Heart left ventricle (tissue), 16 donors: ENCODE data around the gene BTBD19. TPM values are rescaled to one million over a fixed set of nuclear protein-coding genes. Genes with fewer than 3 reads are reported as not detected.
A peak's percentile ranks its signal among the peaks of the same experiment; 100 is the strongest.

Experiments used
- ATAC-seq, 4 donors: fragments of 200-7000 bp; cut with Tn5 transposase; one replicate each; pipeline ENCODE4 v1.9.1; 2020 to 2022; ENCODE audit warnings: moderate library complexity in 4 of 4, mild to moderate bottlenecking in 3 of 4, moderate number of reproducible peaks in 1 of 4
- DNase-seq, 5 donors: peaks; one replicate each; pipeline ENCODE4 v3.0.0-alpha.2; 2020
- H3K27ac ChIP-seq, 12 donors: fragments of 200-600 bp; sonication (generic) in 4 of 12; one replicate each; pipeline versions ENCODE4 v1.5.0 to v1.8.0; 2016 to 2022; ENCODE audit warnings: mild to moderate bottlenecking in 2 of 12
- H3K27me3 ChIP-seq, 9 donors: fragments of 200-600 bp; sonication (generic) in 2 of 9; one replicate each; pipeline versions ENCODE4 v1.5.1 to v1.8.0; 2016 to 2022; ENCODE audit warnings: mild to moderate bottlenecking in 3 of 9
- H3K36me3 ChIP-seq, 9 donors: fragments of 200-600 bp; sonication (generic) in 2 of 9; one replicate each; pipeline versions ENCODE4 v1.5.0 to v1.8.0; 2018 to 2022; ENCODE audit warnings: mild to moderate bottlenecking in 2 of 9
- H3K4me1 ChIP-seq, 12 donors: fragments of 200-600 bp; sonication (generic) in 4 of 12; one replicate each; pipeline versions ENCODE4 v1.5.0 to v1.8.0; 2016 to 2022; ENCODE audit warnings: mild to moderate bottlenecking in 3 of 12
- H3K4me3 ChIP-seq, 12 donors: fragments of 200-600 bp; sonication (generic) in 4 of 12; one replicate each; pipeline versions ENCODE4 v1.5.0 to v1.8.0; 2017 to 2022; ENCODE audit warnings: mild to moderate bottlenecking in 9 of 12, moderate library complexity in 4 of 12
- H3K9me3 ChIP-seq, 12 donors: fragments of 200-600 bp; sonication (generic) in 4 of 12; one replicate each; pipeline versions ENCODE4 v1.5.0 to v1.8.0; 2016 to 2022; ENCODE audit warnings: mild to moderate bottlenecking in 1 of 12
- CTCF ChIP-seq, 12 donors: fragments of 200-600 bp; sonication (generic) in 4 of 12; IDR thresholded peaks; one replicate each; pipeline versions ENCODE4 v1.5.0 to v1.8.0; 2018 to 2022; ENCODE audit warnings: antibody characterized with exemption in 12 of 12, mild to moderate bottlenecking in 5 of 12
- POLR2A ChIP-seq, 2 donors: fragments of 450-650 bp; IDR thresholded peaks; one replicate each; pipeline ENCODE4 v1.6.1; 2017; ENCODE audit warnings: antibody characterized with exemption in 2 of 2, mild to moderate bottlenecking in 2 of 2, moderate library complexity in 2 of 2
- WGBS, 4 donors: extraction: QIAGEN DNeasy Blood & Tissue Kit in 2 of 4; methylation state at CpG; one replicate each; pipeline versions ENCODE4 v1.1.5 to v1.1.7; 2013 to 2018; 5-methylcytosine and 5-hydroxymethylcytosine counted together
- intact Hi-C, 10 donors: fragments of 100-400 bp; cut with DNase I; formaldehyde crosslinking; loops; one replicate each; pipeline versions ENCODE4 v1.11.1 to v1.14.2; 2022
- polyA plus RNA-seq, 2 donors: library from polyadenylated mRNA; stranded (reverse); fragments of 200-250 nt; gene quantifications; one replicate each; pipeline ENCODE4 v1.2.3, GENCODE V29; 2013
- total RNA-seq, 9 donors: library from RNA; depleted of rRNA in 2 of 9; stranded (reverse); fragments of >200 nt in 2 of 9; fragmentation: NEBNext Ultra II Directional in 3 of 9; extraction: Animal tissue kit (Norgen Biotek cat#: 25700) in 3 of 9; gene quantifications; one replicate each; pipeline versions ENCODE4 v1.1.0 to v1.2.4, GENCODE V29; 2016 to 2023
- donor health status: ischemic (EF 13 %, LVEDD 7.1; RV severe dilation, severe dysfunction).
- donor health status: healthy with polysubstance abuse.
- donor health status: DM: no; HTN: yes; CAD: no.
- donor health status: DM: no; HTN: no; CAD: no.
- donor health status: ischemic (EF 25% LVEDD 6.9; RV normal size, moderate dysfunction).
- donor health status: ischemic (EF 25% LVEDD 5.7; RV mildly dilated, moderate dysfunction).
- donor health status: healthy.
- donor health status: DM: yes; HTN: yes; CAD: no.
- donor health status: ischemic (EF 35%, LVEDD 5.7; RV mildly dilated, moderate dysfunction).
- donor health status: nonischemic (EF 11% LVEDD 7.7; RV severe dilation, severe dysfunction).
- donor health status: DM: yes; HTN: yes; CAD: no.
- donor health status: PGD.
- donor health status: ischemic (EF 29% LVEDD 5.4; RV normal size, mild dysfunction).
- donor health status: nonischemic (EF 23%, LVEDD 6.1; RV moderate dilation, normal function).

BTBD19 gene
- total and polyA plus RNA-seq, 11 donors = 0.56 to 7.4 (median 2.8) TPM

DNA sequence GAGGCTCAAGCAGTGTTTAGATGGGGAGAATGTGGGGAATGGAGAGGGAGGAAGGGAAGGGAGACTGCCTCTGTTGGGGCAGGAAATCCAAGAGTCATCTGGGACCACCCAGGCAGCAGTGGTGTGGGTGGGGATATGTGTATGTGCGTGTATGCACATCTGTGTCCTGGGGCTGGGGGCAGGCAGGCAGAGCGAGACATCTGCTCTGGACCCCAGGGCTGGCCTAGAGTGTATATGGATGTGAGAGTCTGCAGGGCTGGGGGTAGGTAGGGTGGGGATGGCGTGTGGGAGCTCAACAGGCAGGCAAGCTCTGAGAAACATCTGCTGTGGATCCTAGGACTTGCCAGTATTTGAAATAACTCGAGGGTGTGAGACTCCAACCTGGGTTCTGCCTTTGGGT, 31.3 kb downstream of the BTBD19 start:
- WGBS, 4 donors = 54 to 78% (median 69%) methylated on average over 4 of the region's 4 CpGs
- Histone ChIP-seq H3K27ac (peak overlapping the region in 1 of 12 donors; percentile 30), H3K36me3 (no peaks in the 10 kb centered on the region), H3K9me3 (no peaks in the 10 kb centered on the region), H3K27me3 (peaks cover 0 to 8% (median 0%) of the 10 kb centered on the region in 9 donors), H3K4me1 (peaks cover 0 to 21% (median 8%) of the 10 kb centered on the region in 12 donors), H3K4me3 (no peak overlapping the region)
- intact Hi-C loops = loop anchor here in 9 of 10 donors (5.0 to 10.0 kb wide), 10 partner anchors 42 to 463 kb away; partner anchors contain the start of genes EIF2B3 (in 2 of the 9), HECTD3 (in 2 of the 9), UROD (in 2 of the 9) and BEST4 (in 1 of the 9)
- peak in 1 of 5 donors; percentile 17 for DNase-seq
- TF ChIP-seq CTCF (IDR thresholded peaks at IDR 0.05) = no peak
- no peak for TF ChIP-seq POLR2A (IDR thresholded peaks at IDR 0.05)
- peak in 1 of 4 donors; percentile 16 for ATAC-seq

GRCh38 chr1:44842486-44842861, 34.2 kb downstream of the BTBD19 start:
- Histone ChIP-seq H3K9me3 (no peaks in the 10 kb centered on the region), H3K4me3 (peak overlapping the region; percentile 14 to 74 (median 62)), H3K36me3 (no peaks in the 10 kb centered on the region), H3K27ac (peak overlapping the region in 9 of 12 donors; percentile 35 to 75 (median 62)), H3K27me3 (peaks cover 0 to 8% (median 0%) of the 10 kb centered on the region in 9 donors), H3K4me1 (peaks cover 0 to 12% (median 6%) of the 10 kb centered on the region in 12 donors)
- DNase-seq (no peak), ATAC-seq (peak in 2 of 4 donors; percentile 4 to 20)
- WGBS, 4 donors = 67 to 71% (median 69%) methylated on average over 16 of the region's 16 CpGs
- intact Hi-C loops = loop anchor here in 2 of 10 donors (10.0 kb wide), 2 partner anchors 132 to 142 kb away; partner anchors contain the start of gene EIF2B3 (in 1 of the 2)
- TF ChIP-seq CTCF (IDR thresholded peaks at IDR 0.05) (no peak), POLR2A (IDR thresholded peaks at IDR 0.05) (no peak)

DNA sequence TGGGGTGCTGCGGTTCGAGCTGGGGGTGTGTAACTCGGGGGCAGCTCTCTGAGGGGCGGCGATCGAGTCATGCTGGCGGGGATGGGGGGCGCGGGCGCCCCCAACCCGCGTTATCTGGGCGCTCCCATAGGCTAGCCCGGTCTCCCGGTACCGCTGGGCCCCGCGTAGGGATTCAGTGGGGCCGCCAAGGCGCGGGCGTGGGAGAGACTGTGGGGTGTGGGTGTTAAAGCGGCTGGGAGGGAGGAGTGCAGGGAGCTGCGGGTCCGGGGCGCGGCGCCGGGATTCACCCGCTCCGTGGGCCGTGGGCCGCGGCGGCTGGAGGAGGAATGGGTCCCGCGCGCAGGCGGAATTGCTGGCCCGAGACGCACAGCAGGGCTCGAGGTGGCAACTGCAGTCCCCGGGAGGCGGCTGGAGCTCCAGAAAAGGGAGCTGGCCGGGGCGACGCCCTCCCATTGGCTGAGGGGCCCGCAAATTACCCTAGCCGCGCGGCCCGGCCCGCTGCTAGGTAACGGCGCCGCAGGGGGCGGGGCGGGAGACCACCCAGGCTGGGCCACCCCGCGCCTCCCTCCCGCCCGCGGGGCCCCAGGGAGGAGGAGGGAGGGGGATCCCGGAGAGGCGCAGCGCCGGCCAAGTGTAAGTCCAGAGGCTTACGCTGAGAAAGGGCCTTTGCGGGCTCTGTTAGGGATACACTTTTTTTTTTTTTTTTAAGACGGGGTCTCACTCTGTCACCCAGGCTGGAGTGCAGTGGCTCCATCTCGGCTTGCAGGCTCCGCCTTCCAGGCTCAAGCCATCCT, 34.7 kb downstream of the BTBD19 start, which contains the start of gene PTCH2:
PTCH2 (minus strand) TSS at position 392 of the 794 bp plus-strand sequence; CDS start at position 71, 321 bp downstream.
- H3K9me3 ChIP-seq = no peaks in the 10 kb centered on the region
- ATAC-seq (peak; percentile 74 to 96 (median 91)), DNase-seq (peak; percentile 67 to 84 (median 77))
- peaks cover 0 to 8% (median 0%) of the 10 kb centered on the region in 9 donors for H3K27me3 ChIP-seq
- H3K4me3 ChIP-seq = peak within 1 kb of the TSS; percentile 14 to 74 (median 62)
- intact Hi-C loops = loop anchor here in 2 of 10 donors (10.0 kb wide), 2 partner anchors 132 to 142 kb away; partner anchors contain the start of gene EIF2B3 (in 1 of the 2)
- TF ChIP-seq POLR2A (IDR thresholded peaks at IDR 0.05) (no peak), CTCF (IDR thresholded peaks at IDR 0.05) (no peak)
- no peaks in the 10 kb centered on the region for H3K36me3 ChIP-seq
- 2 to 7% (median 3%) methylated on average over 17 to 72 of the region's 72 CpGs for WGBS, 4 donors
- peaks cover 0 to 14% (median 7%) of the 10 kb centered on the region in 12 donors for H3K4me1 ChIP-seq
- H3K27ac ChIP-seq = peak within 1 kb of the TSS in 9 of 12 donors; percentile 35 to 75 (median 62)

- ATAC-seq (no peak), DNase-seq (no peak)
- Histone ChIP-seq H3K9me3 (no peaks in the 10 kb centered on the region), H3K36me3 (peaks cover 0 to 17% (median 6%) of the 10 kb centered on the region in 9 donors), H3K4me3 (no peak overlapping the region), H3K4me1 (peaks cover 0 to 28% (median 13%) of the 10 kb centered on the region in 12 donors), H3K27ac (no peak overlapping the region), H3K27me3 (peaks cover 0 to 8% (median 0%) of the 10 kb centered on the region in 9 donors)
- WGBS, 4 donors = 88 to 98% (median 89%) methylated on average over 1 of the region's 1 CpG
- intact Hi-C loops = loop anchor here in 3 of 10 donors (5.0 to 10.0 kb wide), 3 partner anchors 55 to 138 kb away; partner anchors contain the start of gene EIF2B3 (in 1 of the 3)
- TF ChIP-seq CTCF (IDR thresholded peaks at IDR 0.05) (no peak), POLR2A (IDR thresholded peaks at IDR 0.05) (no peak)
Observed at GRCh38 chr1:44846985-44847384, 38.7 kb downstream of the BTBD19 start.
